K562 (cell line): ENCODE measurements around the gene CCDC181. TPM values are rescaled to one million over a fixed set of nuclear protein-coding genes. Genes with fewer than 3 reads are reported as not detected.

Experiments used
- ATAC-seq: fragments of 200-7000 bp; cut with Tn5 transposase; 3 replicates; pipeline ENCODE4 v1.9.1; 2020; ENCODE audit warnings: moderate library complexity
- BruUV-seq: library from RNA; stranded (reverse); fragments of 400-500 nt; replicated peaks from 2 replicates; lab custom pipeline; 2021; lab: Mats Ljungman, UMichigan
- CTCF ChIA-PET: fragments of 300-600 bp; formaldehyde crosslinking; extraction: SDS; loops from one replicate; lab custom pipeline; 2021; ENCODE audit warnings: low intra/inter-chr PET ratio; lab: Yijun Ruan, JAX
- POLR2A ChIA-PET: fragments of 300-600, 350-650 bp; sonication (Branson Sonifier 250); formaldehyde crosslinking; extraction: SDS; loops from one replicate; lab custom pipeline; 2021; ENCODE audit warnings: antibody characterized with exemption, inconsistent platforms; lab: Yijun Ruan, JAX
- DNase-seq, 4 experiments: peaks; one replicate each; pipeline versions ENCODE4 v3.0.0 to v3.0.0-alpha.2; 2011 to 2018; ENCODE audit warnings: low spot score in 3 of 4, mixed read lengths in 3 of 4; ENCODE audit errors: extremely low read depth in 1 of 4
- FAIRE-seq: peaks from 2 replicates; lab custom pipeline; 2011; peaks lifted over from hg19 to GRCh38; lab: Jason Lieb, UNC
- H2AFZ ChIP-seq: 2 replicates; pipeline ENCODE4 v1.6.0; 2011; ENCODE audit warnings: low read depth, low read length, control low read depth, inconsistent platforms
- H3K27ac ChIP-seq: fragments of 200-600 bp; 3 replicates; pipeline ENCODE4 v1.8.0; 2011; ENCODE audit warnings: low read depth, mild to moderate bottlenecking, control low read depth, inconsistent platforms, low read length, moderate library complexity, mixed read lengths; ENCODE audit errors: extremely low read depth
- H3K27me3 ChIP-seq, 2 experiments: fragments of 300-600 bp in 1 of 2; 2 replicates in 1 of 2; 3 replicates in 1 of 2; pipeline versions ENCODE4 v1.6.0 to v1.8.0; 2011; ENCODE audit warnings: inconsistent platforms in 2 of 2, low read length in 2 of 2, mild to moderate bottlenecking in 1 of 2, mixed read lengths in 1 of 2, moderate library complexity in 1 of 2; ENCODE audit not compliant: control insufficient read depth in 2 of 2, insufficient read depth in 2 of 2
- H3K36me3 ChIP-seq: fragments of 300-600 bp; 3 replicates; pipeline ENCODE4 v1.8.0; 2011; ENCODE audit warnings: mild to moderate bottlenecking, low read length, inconsistent platforms; ENCODE audit not compliant: control insufficient read depth, insufficient read depth
- H3K4me1 ChIP-seq, 2 experiments: fragments of 200-600 bp in 1 of 2; replicated peaks in 1 of 2; 2 replicates in 1 of 2; 3 replicates in 1 of 2; pipeline versions ENCODE4 v1.5.1 to v1.8.0; 2011; ENCODE audit warnings: inconsistent platforms in 2 of 2, low read length in 2 of 2, mild to moderate bottlenecking in 1 of 2, mixed read lengths in 1 of 2, moderate library complexity in 1 of 2; ENCODE audit not compliant: control insufficient read depth in 2 of 2, insufficient read depth in 2 of 2
- H3K4me2 ChIP-seq: 2 replicates; pipeline ENCODE4 v1.6.1; 2011; ENCODE audit warnings: low read length, control low read depth, inconsistent platforms, mixed read lengths; ENCODE audit not compliant: insufficient read depth
- H3K4me3 ChIP-seq: fragments of 200-600 bp; sonication (generic), shearing (Covaris generic); 2 replicates; pipeline ENCODE4 v1.5.1; 2016; ENCODE audit warnings: control low read depth, inconsistent platforms
- H3K79me2 ChIP-seq: fragments of 200-600 bp; 3 replicates; pipeline ENCODE4 v1.8.0; 2011; ENCODE audit warnings: low read length, inconsistent platforms; ENCODE audit not compliant: control insufficient read depth, insufficient read depth
- H3K9ac ChIP-seq, 2 experiments: 2 replicates each; pipeline versions ENCODE4 v1.6.0 to v1.6.1; 2011; ENCODE audit warnings: low read depth in 2 of 2, low read length in 2 of 2, control low read depth in 1 of 2, inconsistent platforms in 1 of 2, mild to moderate bottlenecking in 1 of 2, mixed read lengths in 1 of 2; ENCODE audit not compliant: insufficient read depth in 1 of 2
- H3K9me1 ChIP-seq: one replicate; pipeline ENCODE4 v1.6.0; 2011; ENCODE audit warnings: inconsistent platforms, mild to moderate bottlenecking, low read length, moderate library complexity; ENCODE audit not compliant: control insufficient read depth, insufficient read depth
- H3K9me3 ChIP-seq: replicated peaks from 2 replicates; pipeline ENCODE4 v1.5.1; 2011; ENCODE audit warnings: low read depth, low read length, inconsistent platforms; ENCODE audit not compliant: control insufficient read depth, insufficient read depth
- H4K20me1 ChIP-seq: replicated peaks from 2 replicates; pipeline ENCODE4 v1.6.1; 2011; ENCODE audit warnings: low read length, inconsistent platforms, mixed read lengths; ENCODE audit not compliant: control insufficient read depth, insufficient read depth
- HDAC6 ChIP-seq: IDR thresholded peaks from 2 replicates; pipeline ENCODE4 v1.6.1; 2012; ENCODE audit warnings: low read depth, mild to moderate bottlenecking, control low read depth, inconsistent platforms, low read length, moderate library complexity
- KDM1A ChIP-seq, 2 experiments: fragments of 450-650 bp; IDR thresholded peaks; 2 replicates each; pipeline ENCODE4 v1.6.1; 2016; ENCODE audit warnings: mild to moderate bottlenecking in 2 of 2
- KLF10 ChIP-seq: fragments of 250-450 bp; sonication (Bioruptor Pico); IDR thresholded peaks from 2 replicates; pipeline ENCODE4 v1.6.1; 2021; ENCODE audit warnings: matching md5 sums
- NBN ChIP-seq: fragments of 450-650 bp; IDR thresholded peaks from 2 replicates; pipeline ENCODE4 v1.6.1; 2016; ENCODE audit warnings: low read depth, mild to moderate bottlenecking
- PHTF2 ChIP-seq: fragments of 250-450 bp; sonication (Bioruptor Pico); IDR thresholded peaks from 2 replicates; pipeline ENCODE4 v1.5.0; 2021; ENCODE audit warnings: mild to moderate bottlenecking
- POLR2G ChIP-seq: fragments of 200-400 bp; formaldehyde crosslinking; IDR thresholded peaks from 2 replicates; pipeline ENCODE4 v1.6.1; 2017; ENCODE audit warnings: low read depth, mild to moderate bottlenecking, antibody characterized with exemption, low read length, moderate library complexity
- PTRF ChIP-seq: fragments of 450-650 bp; IDR thresholded peaks from 2 replicates; pipeline ENCODE4 v1.6.1; 2016; ENCODE audit warnings: mild to moderate bottlenecking, missing genetic modification characterization, missing compliant biosample characterization
- RAD51 ChIP-seq: fragments of 450-650 bp; IDR thresholded peaks from 2 replicates; pipeline ENCODE4 v1.7.1; 2016; ENCODE audit warnings: low read depth, mild to moderate bottlenecking, borderline replicate concordance
- SAFB2 ChIP-seq: fragments of 200-400 bp; formaldehyde crosslinking; IDR thresholded peaks from 2 replicates; pipeline ENCODE4 v1.6.1; 2018; ENCODE audit warnings: borderline replicate concordance, low read length, low read depth, moderate library complexity; ENCODE audit not compliant: severe bottlenecking
- SP2 ChIP-seq: IDR thresholded peaks from 2 replicates; pipeline ENCODE4 v1.6.1; 2011; ENCODE audit warnings: mild to moderate bottlenecking, low read depth, low read length, moderate library complexity; ENCODE audit not compliant: poor library complexity, severe bottlenecking; ENCODE audit errors: extremely low read depth
- TAF9B ChIP-seq: fragments of 450-650 bp; IDR thresholded peaks from 2 replicates; pipeline ENCODE4 v1.6.1; 2018; ENCODE audit warnings: mild to moderate bottlenecking; ENCODE audit not compliant: partially characterized antibody
- TOE1 ChIP-seq, 2 experiments: fragments of 450-650 bp in 1 of 2; sonication (generic) in 1 of 2; formaldehyde crosslinking in 1 of 2; IDR thresholded peaks; 2 replicates each; pipeline versions ENCODE4 v1.7.1 to v1.8.0; 2016 to 2022; ENCODE audit warnings: borderline replicate concordance in 2 of 2, mild to moderate bottlenecking in 2 of 2, antibody characterized with exemption in 1 of 2, inconsistent platforms in 1 of 2, low read depth in 1 of 2, missing genetic modification reagents in 1 of 2, moderate library complexity in 1 of 2
- XRCC3 ChIP-seq: fragments of 450-650 bp; IDR thresholded peaks from 2 replicates; pipeline ENCODE4 v1.6.1; 2017; ENCODE audit warnings: mild to moderate bottlenecking, moderate library complexity
- YBX1 ChIP-seq: fragments of 450-650 bp; IDR thresholded peaks from 2 replicates; pipeline ENCODE4 v1.7.1; 2016; ENCODE audit warnings: mild to moderate bottlenecking
- ZNF174 ChIP-seq: fragments of 250-450 bp; sonication (Bioruptor Pico); IDR thresholded peaks from 2 replicates; pipeline ENCODE4 v1.4.0; 2020; ENCODE audit warnings: mild to moderate bottlenecking
- WGBS: fragments of 100-300 bp; shearing (Covaris generic); methylation state at CpG from one replicate; pipeline ENCODE4 v1.1.6; 2016; ENCODE audit warnings: low coverage, mixed read lengths; ENCODE audit not compliant: insufficient coverage; ENCODE audit errors: missing lambda C conversion rate; 5-methylcytosine and 5-hydroxymethylcytosine counted together
- in situ Hi-C: fragments of 300-500 bp; cut with MboI; formaldehyde crosslinking; loops from 4 replicates; pipeline ENCODE4 v1.15.0; 2018; ENCODE audit warnings: inconsistent platforms, mixed read lengths
- intact Hi-C: fragments of 100-400 bp; cut with micrococcal nuclease; formaldehyde crosslinking; loops from 2 replicates; pipeline ENCODE4 v1.14.2; 2022
- polyA plus RNA-seq, 8 experiments: library from polyadenylated mRNA; depleted of rRNA in 4 of 8; stranded (reverse) in 5 of 8; unstranded in 3 of 8; fragments of >200 nt; fragmentation: Nextera tagmentation in 2 of 8; fragmentation: Illumina TruSeq in 1 of 8; extraction: Ambion mirVana in 2 of 8; extraction: Trizol in 1 of 8; gene quantifications; 2 replicates each; pipeline versions ENCODE4 v1.2.1 to v1.2.3, GENCODE V29; 2011 to 2014; ENCODE audit warnings: inconsistent platforms in 1 of 8, missing spikeins in 1 of 8
- total RNA-seq, 7 experiments: library from RNA; depleted of rRNA in 6 of 7; stranded (reverse); fragments of >200 nt in 6 of 7; fragmentation: Illumina TruSeq in 2 of 7; extraction: Trizol in 2 of 7; gene quantifications; 2 replicates each; pipeline versions ENCODE4 v1.2.1 to v1.2.3, GENCODE V29; 2011 to 2021; ENCODE audit warnings: low replicate concordance in 1 of 7
- TF ChIP-seq, protein P1 (sequence below): sonication (generic); formaldehyde crosslinking; IDR thresholded peaks from 2 replicates; pipeline ENCODE4 v1.8.0; 2022; ENCODE audit warnings: missing genetic modification reagents, mild to moderate bottlenecking, borderline replicate concordance

Gene CCDC181
- total and polyA plus RNA-seq, 9 of the 15 experiments (the other 6 are each of a cell fraction or from before 2014, with no cell fraction given) = 0.04 to 0.14 TPM; not detected in 7

DNA sequence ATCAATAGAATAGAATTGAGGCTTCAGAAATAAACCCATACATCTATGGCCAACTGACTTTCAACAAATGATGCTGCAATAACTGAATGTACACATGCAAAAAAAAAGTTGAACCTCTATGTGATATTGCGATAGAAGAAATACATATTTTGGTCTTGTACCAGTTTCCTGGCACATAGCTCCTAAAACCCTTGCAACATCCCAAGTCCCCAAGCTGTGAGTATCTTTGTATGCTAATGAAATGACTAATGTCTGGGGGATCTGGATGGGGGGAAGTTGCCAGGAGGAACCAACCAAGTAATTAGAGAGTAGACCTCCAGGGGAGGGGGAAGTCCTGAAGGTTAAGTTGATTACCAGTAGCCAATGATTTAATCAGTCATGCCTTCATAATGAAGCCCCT lies 34.9 kb downstream of the CCDC181 start:
- CTCF ChIA-PET = no interaction called here
- no TSS peak for BruUV-seq
- ATAC-seq = no peak
- no peak for TF ChIP-seq POLR2G
- TF ChIP-seq RAD51 = no peak
- no peak for TF ChIP-seq TAF9B
- TF ChIP-seq SAFB2 = no peak
- TF ChIP-seq PTRF (tag) = no peak
- TF ChIP-seq NBN = no peak
- Histone ChIP-seq H3K79me2 (no peaks in the 10 kb centered on the region), H3K9ac (no peak overlapping the region), H3K27me3 (no peaks in the 10 kb centered on the region), H3K9me1 (no peaks in the 10 kb centered on the region), H3K4me2 (no peak overlapping the region), H3K36me3 (peaks cover 24% of the 10 kb centered on the region), H3K4me1 (no peaks in the 10 kb centered on the region), H2AFZ (no peak overlapping the region), H3K9me3 (no peaks in the 10 kb centered on the region), H3K27ac (no peak overlapping the region), H3K4me3 (no peak overlapping the region), H4K20me1 (no peaks in the 10 kb centered on the region)
- intact Hi-C loops = no loop called here
- WGBS = 100% methylated on average over 1 of the region's 1 CpG
- POLR2A ChIA-PET = no interaction called here
- no peak for DNase-seq
- FAIRE-seq = no peak
- in situ Hi-C loops = no loop called here

DNA sequence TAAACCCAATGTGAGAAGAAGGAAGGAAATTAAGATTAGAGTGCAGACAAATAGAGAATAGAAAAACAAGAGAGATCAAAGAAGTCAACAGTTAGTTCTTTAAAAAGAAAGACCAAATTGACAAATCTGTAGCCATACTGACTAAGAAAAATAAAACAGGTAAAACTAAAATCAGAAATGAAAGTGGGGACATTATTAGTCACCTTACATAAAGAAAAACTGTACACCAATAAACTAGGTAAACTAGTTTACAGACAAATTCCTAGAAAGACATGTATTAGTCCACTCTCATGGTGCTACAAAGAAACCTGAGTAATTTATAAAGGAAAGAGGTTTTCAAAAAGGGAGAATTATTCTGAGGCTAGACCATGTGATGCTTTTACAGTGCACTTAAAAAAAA lies 37.0 kb downstream of the CCDC181 start:
- H3K79me2 ChIP-seq = no peaks in the 10 kb centered on the region
- intact Hi-C loops (no loop called here), in situ Hi-C loops (no loop called here)
- ChIA-PET POLR2A (interaction anchor here (1.5 kb wide), 1 partner anchor 22 kb away, joined by 3 read pairs; the partner anchor contains the start of genes BLZF1 and NME7), CTCF (no interaction called here)
- no peak overlapping the region for H3K4me3 ChIP-seq
- H3K9me3 ChIP-seq = no peaks in the 10 kb centered on the region
- no peak for ATAC-seq
- no peaks in the 10 kb centered on the region for H4K20me1 ChIP-seq
- no peaks in the 10 kb centered on the region for H3K4me1 ChIP-seq
- no peaks in the 10 kb centered on the region for H3K9me1 ChIP-seq
- no TSS peak for BruUV-seq
- peaks cover 38% of the 10 kb centered on the region for H3K36me3 ChIP-seq
- no peak overlapping the region for H3K9ac ChIP-seq
- no peaks in the 10 kb centered on the region for H3K27me3 ChIP-seq
- FAIRE-seq = no peak
- no peak overlapping the region for H3K27ac ChIP-seq
- no peak overlapping the region for H3K4me2 ChIP-seq
- no peak for DNase-seq
- no peak overlapping the region for H2AFZ ChIP-seq
- TF ChIP-seq ZNF174 (CRISPR knock-in tag) (no peak), PHTF2 (CRISPR knock-in tag) (no peak), SP2 (no peak), HDAC6 (no peak), YBX1 (no peak), KDM1A (IDR thresholded peaks at IDR 0.05) (no peak), XRCC3 (no peak), KLF10 (no peak), TOE1 (IDR thresholded peaks at IDR 0.05; ENCODE audit: borderline replicate concordance) (no peak), TOE1 (CRISPR knock-in tag; IDR thresholded peaks at IDR 0.05; ENCODE audit: borderline replicate concordance, low read depth) (no peak)
- TF ChIP-seq, protein P1, sequence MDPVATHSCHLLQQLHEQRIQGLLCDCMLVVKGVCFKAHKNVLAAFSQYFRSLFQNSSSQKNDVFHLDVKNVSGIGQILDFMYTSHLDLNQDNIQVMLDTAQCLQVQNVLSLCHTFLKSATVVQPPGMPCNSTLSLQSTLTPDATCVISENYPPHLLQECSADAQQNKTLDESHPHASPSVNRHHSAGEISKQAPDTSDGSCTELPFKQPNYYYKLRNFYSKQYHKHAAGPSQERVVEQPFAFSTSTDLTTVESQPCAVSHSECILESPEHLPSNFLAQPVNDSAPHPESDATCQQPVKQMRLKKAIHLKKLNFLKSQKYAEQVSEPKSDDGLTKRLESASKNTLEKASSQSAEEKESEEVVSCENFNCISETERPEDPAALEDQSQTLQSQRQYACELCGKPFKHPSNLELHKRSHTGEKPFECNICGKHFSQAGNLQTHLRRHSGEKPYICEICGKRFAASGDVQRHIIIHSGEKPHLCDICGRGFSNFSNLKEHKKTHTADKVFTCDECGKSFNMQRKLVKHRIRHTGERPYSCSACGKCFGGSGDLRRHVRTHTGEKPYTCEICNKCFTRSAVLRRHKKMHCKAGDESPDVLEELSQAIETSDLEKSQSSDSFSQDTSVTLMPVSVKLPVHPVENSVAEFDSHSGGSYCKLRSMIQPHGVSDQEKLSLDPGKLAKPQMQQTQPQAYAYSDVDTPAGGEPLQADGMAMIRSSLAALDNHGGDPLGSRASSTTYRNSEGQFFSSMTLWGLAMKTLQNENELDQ (CRISPR knock-in tag) = no peak
